Esophagus muscularis mucosa (tissue), 3 donors: ENCODE data around the gene GDF7.

ENCODE experiments used
- POLR2A ChIP-seq: fragments of 450-650 bp; IDR thresholded peaks from one replicate; pipeline ENCODE4 v1.6.1; 2017; ENCODE audit warnings: antibody characterized with exemption, moderate library complexity, mild to moderate bottlenecking, low read depth
- TF ChIP-seq, protein P1 (sequence below), 3 experiments: fragments of 200-600 bp in 2 of 3; fragments of 450-650 bp in 1 of 3; sonication (generic) in 2 of 3; IDR thresholded peaks; one replicate each; pipeline ENCODE4 v1.5.1; 2017 to 2019; ENCODE audit warnings: antibody characterized with exemption in 3 of 3, mild to moderate bottlenecking in 2 of 3, moderate library complexity in 1 of 3

DNA sequence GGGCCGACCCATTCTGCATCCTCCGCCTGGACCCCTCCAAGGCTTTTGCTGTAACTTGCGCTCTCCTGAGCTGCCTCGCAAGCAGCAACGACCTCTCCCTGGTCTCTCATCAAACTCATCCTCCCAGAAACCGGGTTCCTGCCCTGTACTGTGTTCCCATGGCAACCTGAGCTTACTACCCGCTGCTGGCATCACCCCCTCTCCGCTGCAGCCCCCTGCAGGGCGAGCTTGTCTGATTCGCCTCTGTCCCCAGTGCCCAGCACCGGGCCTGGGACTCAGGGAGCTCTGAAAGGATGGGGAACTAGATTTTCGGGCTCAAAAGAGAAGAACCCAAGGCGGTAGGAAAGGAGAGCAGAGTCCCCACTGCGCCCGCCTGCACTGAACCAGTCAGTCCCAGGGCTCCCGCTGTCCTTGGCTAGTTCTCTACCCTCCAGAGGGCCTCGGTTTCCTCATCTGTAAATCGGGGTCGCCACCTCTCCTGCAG, 16.5 kb upstream of the GDF7 start:
- TF ChIP-seq, protein P1, sequence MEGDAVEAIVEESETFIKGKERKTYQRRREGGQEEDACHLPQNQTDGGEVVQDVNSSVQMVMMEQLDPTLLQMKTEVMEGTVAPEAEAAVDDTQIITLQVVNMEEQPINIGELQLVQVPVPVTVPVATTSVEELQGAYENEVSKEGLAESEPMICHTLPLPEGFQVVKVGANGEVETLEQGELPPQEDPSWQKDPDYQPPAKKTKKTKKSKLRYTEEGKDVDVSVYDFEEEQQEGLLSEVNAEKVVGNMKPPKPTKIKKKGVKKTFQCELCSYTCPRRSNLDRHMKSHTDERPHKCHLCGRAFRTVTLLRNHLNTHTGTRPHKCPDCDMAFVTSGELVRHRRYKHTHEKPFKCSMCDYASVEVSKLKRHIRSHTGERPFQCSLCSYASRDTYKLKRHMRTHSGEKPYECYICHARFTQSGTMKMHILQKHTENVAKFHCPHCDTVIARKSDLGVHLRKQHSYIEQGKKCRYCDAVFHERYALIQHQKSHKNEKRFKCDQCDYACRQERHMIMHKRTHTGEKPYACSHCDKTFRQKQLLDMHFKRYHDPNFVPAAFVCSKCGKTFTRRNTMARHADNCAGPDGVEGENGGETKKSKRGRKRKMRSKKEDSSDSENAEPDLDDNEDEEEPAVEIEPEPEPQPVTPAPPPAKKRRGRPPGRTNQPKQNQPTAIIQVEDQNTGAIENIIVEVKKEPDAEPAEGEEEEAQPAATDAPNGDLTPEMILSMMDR (IDR thresholded peaks at IDR 0.05), result no peak
- no peak for TF ChIP-seq POLR2A
